Gastrocnemius medialis (tissue), 4 donors: ENCODE measurements around the gene YY1AP1.

Experiments
- CTCF ChIP-seq, 5 experiments: fragments of 450-650 bp in 3 of 5; fragments of 200-600 bp in 2 of 5; sonication (generic) in 2 of 5; IDR thresholded peaks in 4 of 5; conservative IDR thresholded peaks in 1 of 5; 1 replicate in 4 of 5; 2 replicates in 1 of 5; pipeline ENCODE4 v1.5.1; 2016 to 2019; ENCODE audit warnings: antibody characterized with exemption in 5 of 5, mild to moderate bottlenecking in 3 of 5, moderate library complexity in 3 of 5
- POLR2A ChIP-seq, 2 donors: fragments of 450-650 bp; IDR thresholded peaks; one replicate each; pipeline ENCODE4 v1.6.1; 2017; ENCODE audit warnings: antibody characterized with exemption in 2 of 2, mild to moderate bottlenecking in 2 of 2, moderate library complexity in 2 of 2

GRCh38 chr1:155646307-155646706 lies 42.3 kb downstream of the YY1AP1 start:
- TF ChIP-seq POLR2A (IDR thresholded peaks at IDR 0.05) (no peak), CTCF (IDR thresholded peaks at IDR 0.05 in 4 of 5, conservative IDR thresholded peaks at IDR 0.05 in 1 of 5) (no peak)
